ENCODE data around the gene AMT. TPM values are rescaled to one million over a fixed set of nuclear protein-coding genes. Genes with fewer than 3 reads are reported as not detected.
A peak's percentile ranks its signal among the peaks of the same experiment; 100 is the strongest.
"Not testable (repeated sequence)": the region's sequence is repeated elsewhere in the genome, so short reads cannot be mapped to it uniquely, and the experiment has no call there.

Gene AMT
- total and polyA plus RNA-seq, 5 donors from 2014 or later, result 0.29 to 13.3 (median 0.63) TPM

DNA sequence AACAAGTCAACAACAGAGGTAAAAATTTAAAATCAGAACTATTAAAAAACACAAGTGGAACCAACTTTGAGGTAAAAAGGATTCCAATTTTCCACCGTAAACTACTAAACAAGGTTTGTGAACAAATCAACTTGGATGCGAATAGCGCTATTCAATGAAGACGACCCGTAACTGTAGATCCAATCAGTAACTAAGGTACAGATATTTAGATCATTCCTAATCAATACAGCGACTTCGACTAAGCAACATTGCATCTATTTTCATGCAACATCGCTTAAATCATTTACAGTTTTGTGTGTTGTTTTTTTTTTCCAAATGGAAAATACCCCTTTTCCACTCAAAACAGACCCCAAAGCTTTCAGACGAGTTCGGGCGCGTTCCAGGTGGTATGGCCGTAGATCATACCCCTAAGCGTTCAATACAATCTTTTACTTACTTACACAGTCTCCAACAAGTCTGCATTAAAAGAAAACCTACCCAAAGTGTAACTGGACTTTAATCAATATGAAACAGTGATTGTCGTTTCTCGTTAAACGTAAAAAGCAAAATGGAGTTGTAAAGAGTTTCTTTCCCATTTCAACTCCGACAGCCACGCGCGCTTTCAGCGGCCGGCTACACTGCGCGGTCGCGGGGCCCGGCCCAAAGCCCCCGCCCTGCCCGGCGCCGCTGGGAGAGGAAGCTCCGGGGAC is 11.3 kb downstream of the AMT start:
- Mint-ChIP-seq H3K4me1 (peaks cover 38 to 78% (median 54%) of the 10 kb centered on the region in 4 donors), H3K27ac (peak overlapping the region; percentile 95 to 96 (median 96)), H3K4me3 (peak overlapping the region; percentile 86 to 97 (median 95)), H3K9me3 (no peaks in the 10 kb centered on the region), H3K27me3 (no peaks in the 10 kb centered on the region), H3K36me3 (peaks cover 13% of the 10 kb centered on the region)
- peaks cover 4% of the 10 kb centered on the region for H3K36me3 ChIP-seq (ENCODE audit: control insufficient read depth, insufficient read depth, low read length)
- peaks cover 72% of the 10 kb centered on the region for H3K4me1 ChIP-seq (ENCODE audit: control insufficient read depth, insufficient read depth, low read length, poor library complexity, severe bottlenecking)
- no peaks in the 10 kb centered on the region for H3K9me3 ChIP-seq (ENCODE audit: control insufficient read depth in 2 of 2, low read length in 2 of 2)
- ATAC-seq (ENCODE audit: low read depth in 2 of 2), result no peak
- no peak for DNase-seq
- peak overlapping the region; percentile 92 for H3K27ac ChIP-seq (ENCODE audit: insufficient read depth, low read length, poor library complexity, severe bottlenecking)
- H3K27me3 ChIP-seq (ENCODE audit: control insufficient read depth, insufficient read depth, low read length), result no peaks in the 10 kb centered on the region
- H3K4me3 ChIP-seq (ENCODE audit: low read depth, low read length), result peak overlapping the region; percentile 95

DNA sequence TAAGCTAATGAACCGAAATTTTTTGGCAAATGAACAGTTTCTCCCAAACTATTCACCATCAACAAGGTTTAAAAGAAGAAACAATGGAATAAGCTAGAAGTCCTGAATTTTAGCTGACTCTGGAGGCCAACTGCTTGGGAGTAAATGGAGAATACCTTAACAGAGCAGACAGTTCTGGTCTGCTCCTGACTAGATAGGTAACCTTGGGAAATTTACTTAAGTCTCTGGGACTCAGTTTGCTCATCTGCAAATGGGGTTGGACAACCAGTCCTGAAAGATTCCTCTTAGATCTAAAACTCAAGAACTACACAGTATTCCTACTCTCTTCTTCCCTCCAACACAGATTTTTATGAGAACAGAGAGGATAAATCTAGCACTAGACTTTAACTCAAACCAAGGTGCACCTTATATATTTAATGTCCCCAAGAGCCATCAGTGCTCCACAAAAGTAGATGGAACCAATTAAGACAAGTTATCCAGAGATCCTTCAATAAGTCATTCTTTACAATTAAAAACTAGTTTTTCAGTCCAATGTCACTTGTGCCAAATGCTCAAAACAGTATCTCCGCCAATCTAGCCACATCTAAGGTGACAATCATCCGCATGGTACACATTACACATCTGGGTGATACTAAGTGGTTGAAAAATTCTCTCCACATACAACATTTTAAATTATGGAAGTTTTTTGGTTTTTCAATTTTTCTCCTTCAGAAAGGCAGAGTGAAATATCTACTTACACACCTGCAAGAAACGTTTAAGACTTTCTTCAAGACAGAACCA is 12.0 kb downstream of the AMT start:
- peaks cover 15% of the 10 kb centered on the region for H3K36me3 Mint-ChIP-seq
- ATAC-seq (ENCODE audit: low read depth in 2 of 2) (no peak), DNase-seq (peak in 2 of 3 donors; percentile 28 to 41)
- H3K27me3 Mint-ChIP-seq, result no peaks in the 10 kb centered on the region
- H3K27me3 ChIP-seq (ENCODE audit: control insufficient read depth, insufficient read depth, low read length), result no peaks in the 10 kb centered on the region
- peak overlapping the region in 2 of 3 donors; percentile 96 for H3K27ac Mint-ChIP-seq
- peak overlapping the region; percentile 86 to 97 (median 95) for H3K4me3 Mint-ChIP-seq
- no peaks in the 10 kb centered on the region for H3K9me3 Mint-ChIP-seq
- peak overlapping the region; percentile 95 for H3K4me3 ChIP-seq (ENCODE audit: low read depth, low read length)
- H3K36me3 ChIP-seq (ENCODE audit: control insufficient read depth, insufficient read depth, low read length), result peaks cover 4% of the 10 kb centered on the region
- H3K4me1 ChIP-seq (ENCODE audit: control insufficient read depth, insufficient read depth, low read length, poor library complexity, severe bottlenecking), result peaks cover 70% of the 10 kb centered on the region
- H3K9me3 ChIP-seq (ENCODE audit: control insufficient read depth in 2 of 2, low read length in 2 of 2), result no peaks in the 10 kb centered on the region
- peaks cover 33 to 78% (median 53%) of the 10 kb centered on the region in 4 donors for H3K4me1 Mint-ChIP-seq
- H3K27ac ChIP-seq (ENCODE audit: insufficient read depth, low read length, poor library complexity, severe bottlenecking), result peak overlapping the region; percentile 92

DNA sequence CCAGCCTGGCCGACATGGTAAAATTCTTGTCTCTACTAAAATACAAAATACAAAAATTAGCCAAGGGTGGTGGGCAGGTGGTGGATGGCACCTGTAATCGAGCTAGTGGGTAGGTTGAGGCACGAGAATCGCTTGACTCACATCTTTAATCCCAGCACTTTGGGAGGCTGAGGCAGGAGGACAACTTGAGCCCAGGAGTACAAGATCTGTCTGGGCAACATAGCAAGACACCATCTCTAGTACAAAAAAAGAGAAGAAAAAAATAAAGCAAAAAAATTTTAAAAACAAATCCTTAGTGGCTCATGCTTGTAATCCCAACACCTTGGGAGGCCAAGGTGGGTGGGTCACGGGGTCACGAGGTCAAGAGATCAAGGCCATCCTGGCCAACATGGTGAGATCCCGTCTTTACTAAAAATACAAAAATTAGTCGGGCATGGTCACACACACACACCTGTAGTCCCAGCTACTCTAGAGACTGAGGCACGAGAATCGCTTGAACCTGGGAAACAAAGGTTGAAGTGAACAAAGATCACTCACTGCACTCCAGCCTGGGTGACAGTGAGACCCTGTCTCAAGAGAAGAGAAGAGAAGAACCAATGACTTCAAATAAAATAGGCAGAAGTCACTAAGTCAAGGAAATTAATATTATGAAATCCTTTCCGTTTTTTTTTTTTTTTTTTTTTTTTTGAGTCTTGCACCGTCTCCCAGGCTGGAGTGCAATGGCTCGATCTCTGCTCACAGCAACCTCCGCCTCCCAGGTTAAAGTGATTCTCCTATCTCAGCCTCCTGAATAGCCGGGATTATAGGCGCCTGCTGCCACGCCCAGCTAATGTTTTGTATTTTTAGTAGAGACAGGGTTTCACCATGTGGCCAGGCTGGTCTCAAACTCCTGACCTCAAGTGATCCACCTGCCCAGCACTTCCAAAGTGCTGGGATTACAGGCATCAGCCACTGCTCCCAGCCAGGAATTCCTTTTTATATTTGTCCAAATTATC is 15.4 kb downstream of the AMT start:
- DNase-seq (no peak), ATAC-seq (ENCODE audit: low read depth in 2 of 2) (no peak)
- Histone ChIP-seq H3K4me3 (ENCODE audit: low read depth, low read length) (peak overlapping the region; percentile 35), H3K9me3 (ENCODE audit: control insufficient read depth in 2 of 2, low read length in 2 of 2) (no peaks in the 10 kb centered on the region), H3K27ac (ENCODE audit: insufficient read depth, low read length, poor library complexity, severe bottlenecking) (peak overlapping the region; percentile 57), H3K36me3 (ENCODE audit: control insufficient read depth, insufficient read depth, low read length) (peaks cover 9% of the 10 kb centered on the region), H3K4me1 (ENCODE audit: control insufficient read depth, insufficient read depth, low read length, poor library complexity, severe bottlenecking) (peaks cover 55% of the 10 kb centered on the region), H3K27me3 (ENCODE audit: control insufficient read depth, insufficient read depth, low read length) (no peaks in the 10 kb centered on the region)
- Mint-ChIP-seq H3K27ac (peak overlapping the region; percentile 77 to 89 (median 82)), H3K36me3 (peaks cover 11% of the 10 kb centered on the region), H3K4me1 (peaks cover 34 to 66% (median 43%) of the 10 kb centered on the region in 4 donors), H3K9me3 (no peaks in the 10 kb centered on the region), H3K4me3 (peak overlapping the region; percentile 52 to 65 (median 64)), H3K27me3 (no peaks in the 10 kb centered on the region)

DNA sequence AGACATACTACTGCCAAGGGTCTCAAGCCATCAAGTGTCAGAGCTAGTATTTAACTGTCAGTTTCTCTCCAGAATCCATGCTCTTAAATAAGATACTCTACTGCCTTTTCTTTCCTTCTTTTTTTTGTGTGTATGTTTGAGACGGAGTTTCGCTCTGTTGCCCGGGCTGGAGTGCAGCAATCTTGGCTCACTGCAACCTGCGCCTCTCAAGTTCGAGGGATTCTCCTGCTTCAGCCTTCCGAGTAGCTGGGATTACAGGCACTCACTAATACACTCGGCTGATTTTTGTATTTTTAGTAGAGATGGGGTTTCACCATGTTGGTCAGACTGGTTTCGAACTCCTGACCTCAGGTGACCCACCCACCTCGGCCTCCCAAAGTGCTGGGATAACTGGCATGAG is 16.7 kb downstream of the AMT start:
- not testable (repeated sequence) for H3K27me3 ChIP-seq (ENCODE audit: control insufficient read depth, insufficient read depth, low read length); H3K27me3 Mint-ChIP-seq; H3K27ac ChIP-seq (ENCODE audit: insufficient read depth, low read length, poor library complexity, severe bottlenecking); ATAC-seq (ENCODE audit: low read depth in 2 of 2); DNase-seq; H3K9me3 ChIP-seq (ENCODE audit: control insufficient read depth in 2 of 2, low read length in 2 of 2); H3K9me3 Mint-ChIP-seq
- H3K4me3 Mint-ChIP-seq, result peak overlapping the region in 3 of 4 donors; percentile 40 to 73 (median 52)
- H3K36me3 Mint-ChIP-seq, result peaks cover 11% of the 10 kb centered on the region
- H3K27ac Mint-ChIP-seq, result peak overlapping the region in 2 of 3 donors; percentile 77 to 82
- peaks cover 37 to 70% (median 51%) of the 10 kb centered on the region in 4 donors for H3K4me1 Mint-ChIP-seq
- H3K4me3 ChIP-seq (ENCODE audit: low read depth, low read length), result peak overlapping the region; percentile 26
- peaks cover 58% of the 10 kb centered on the region for H3K4me1 ChIP-seq (ENCODE audit: control insufficient read depth, insufficient read depth, low read length, poor library complexity, severe bottlenecking)
- peaks cover 19% of the 10 kb centered on the region for H3K36me3 ChIP-seq (ENCODE audit: control insufficient read depth, insufficient read depth, low read length)

DNA sequence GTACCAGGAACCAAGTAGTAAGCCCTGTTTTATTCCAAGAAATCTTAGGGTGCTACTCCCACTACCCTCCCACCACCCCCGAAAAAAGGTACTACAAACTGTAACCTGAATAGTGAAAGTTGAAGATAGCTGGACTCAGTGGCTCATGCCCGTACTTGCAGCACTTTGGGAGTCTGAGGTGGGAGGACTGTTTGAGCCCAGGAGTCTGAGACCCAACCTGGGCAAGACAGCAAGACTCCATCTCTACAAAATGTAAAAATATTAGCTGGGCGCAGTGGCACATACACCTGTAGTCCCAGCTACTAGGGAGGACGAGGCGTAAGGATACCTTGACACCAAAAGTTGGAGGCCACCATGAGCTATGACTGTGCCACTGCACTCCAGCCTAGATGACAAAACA is 18.4 kb downstream of the AMT start:
- Mint-ChIP-seq H3K4me1 (peaks cover 29 to 72% (median 52%) of the 10 kb centered on the region in 4 donors), H3K27me3 (no peaks in the 10 kb centered on the region), H3K9me3 (peaks cover 0 to 3% (median 0%) of the 10 kb centered on the region in 7 donors), H3K27ac (peak overlapping the region in 1 of 3 donors; percentile 93), H3K36me3 (peaks cover 11% of the 10 kb centered on the region), H3K4me3 (peak overlapping the region in 1 of 4 donors; percentile 35)
- Histone ChIP-seq H3K4me1 (ENCODE audit: control insufficient read depth, insufficient read depth, low read length, poor library complexity, severe bottlenecking) (peaks cover 53% of the 10 kb centered on the region), H3K27ac (ENCODE audit: insufficient read depth, low read length, poor library complexity, severe bottlenecking) (no peak overlapping the region), H3K27me3 (ENCODE audit: control insufficient read depth, insufficient read depth, low read length) (no peaks in the 10 kb centered on the region), H3K4me3 (ENCODE audit: low read depth, low read length) (no peak overlapping the region), H3K36me3 (ENCODE audit: control insufficient read depth, insufficient read depth, low read length) (peaks cover 22% of the 10 kb centered on the region), H3K9me3 (ENCODE audit: control insufficient read depth in 2 of 2, low read length in 2 of 2) (no peaks in the 10 kb centered on the region)
- DNase-seq (no peak), ATAC-seq (ENCODE audit: low read depth in 2 of 2) (no peak)

DNA sequence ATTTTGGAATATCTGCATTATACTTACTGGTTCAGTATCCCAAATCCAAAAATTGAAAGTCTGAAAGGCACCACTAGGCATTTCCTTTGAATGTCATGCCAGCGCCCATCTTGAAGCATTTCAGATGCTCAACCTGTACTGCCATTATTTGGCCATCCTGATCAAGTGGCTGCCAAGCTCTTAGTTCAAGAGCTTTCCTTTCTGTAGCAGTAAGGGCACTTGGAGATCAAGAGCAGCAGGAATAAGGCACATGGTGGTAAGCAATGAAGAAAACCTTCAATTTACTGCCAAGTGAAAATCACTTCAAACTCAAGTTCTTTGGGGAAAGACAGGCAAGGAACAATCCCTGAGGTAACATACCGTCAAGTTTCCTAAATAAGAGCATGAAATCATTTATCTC is 20.5 kb downstream of the AMT start:
- Mint-ChIP-seq H3K27me3 (no peaks in the 10 kb centered on the region), H3K9me3 (peaks cover 0 to 3% (median 0%) of the 10 kb centered on the region in 7 donors), H3K27ac (peak overlapping the region in 1 of 3 donors; percentile 62), H3K4me1 (peaks cover 26 to 72% (median 47%) of the 10 kb centered on the region in 4 donors), H3K36me3 (peaks cover 11% of the 10 kb centered on the region), H3K4me3 (peak overlapping the region in 1 of 4 donors; percentile 21)
- Histone ChIP-seq H3K27ac (ENCODE audit: insufficient read depth, low read length, poor library complexity, severe bottlenecking) (no peak overlapping the region), H3K36me3 (ENCODE audit: control insufficient read depth, insufficient read depth, low read length) (peaks cover 30% of the 10 kb centered on the region), H3K9me3 (ENCODE audit: control insufficient read depth in 2 of 2, low read length in 2 of 2) (no peaks in the 10 kb centered on the region), H3K27me3 (ENCODE audit: control insufficient read depth, insufficient read depth, low read length) (no peaks in the 10 kb centered on the region), H3K4me3 (ENCODE audit: low read depth, low read length) (peak overlapping the region; percentile 10), H3K4me1 (ENCODE audit: control insufficient read depth, insufficient read depth, low read length, poor library complexity, severe bottlenecking) (peaks cover 40% of the 10 kb centered on the region)
- DNase-seq, result no peak
- no peak for ATAC-seq (ENCODE audit: low read depth in 2 of 2)

DNA sequence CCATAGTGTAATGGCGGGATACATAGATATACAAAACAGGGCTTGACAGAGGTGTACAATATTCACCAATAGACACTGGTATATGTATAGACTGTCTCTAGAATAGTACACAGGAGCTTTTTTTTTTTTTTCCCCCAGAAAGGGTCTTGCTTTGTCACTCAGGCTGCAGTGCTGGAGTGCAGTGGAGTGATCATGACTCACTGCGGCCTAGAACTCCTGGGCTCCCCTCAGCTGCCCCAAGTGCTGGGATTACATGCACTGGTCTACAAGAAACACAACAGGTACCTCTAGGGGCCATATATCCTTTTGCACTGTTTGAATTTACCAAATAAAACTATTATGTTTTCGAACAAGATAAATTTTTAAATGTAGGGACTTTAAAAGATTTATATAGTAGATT is 22.8 kb downstream of the AMT start:
- H3K27ac ChIP-seq (ENCODE audit: insufficient read depth, low read length, poor library complexity, severe bottlenecking), result no peak overlapping the region
- Mint-ChIP-seq H3K9me3 (peaks cover 0 to 3% (median 0%) of the 10 kb centered on the region in 7 donors), H3K27ac (peak overlapping the region; percentile 9 to 75 (median 64)), H3K27me3 (no peaks in the 10 kb centered on the region), H3K4me3 (peak overlapping the region; percentile 8 to 54 (median 33)), H3K4me1 (peaks cover 25 to 78% (median 51%) of the 10 kb centered on the region in 4 donors), H3K36me3 (peaks cover 12% of the 10 kb centered on the region)
- peaks cover 32% of the 10 kb centered on the region for H3K4me1 ChIP-seq (ENCODE audit: control insufficient read depth, insufficient read depth, low read length, poor library complexity, severe bottlenecking)
- ATAC-seq (ENCODE audit: low read depth in 2 of 2), result no peak
- no peaks in the 10 kb centered on the region for H3K9me3 ChIP-seq (ENCODE audit: control insufficient read depth in 2 of 2, low read length in 2 of 2)
- no peak overlapping the region for H3K4me3 ChIP-seq (ENCODE audit: low read depth, low read length)
- DNase-seq, result no peak
- no peaks in the 10 kb centered on the region for H3K27me3 ChIP-seq (ENCODE audit: control insufficient read depth, insufficient read depth, low read length)
- peaks cover 35% of the 10 kb centered on the region for H3K36me3 ChIP-seq (ENCODE audit: control insufficient read depth, insufficient read depth, low read length)
